Erythroblast (primary cell): Measurements from ENCODE around the gene NUDT6.

Experiments used
- GATA1 ChIP-seq: IDR thresholded peaks from 2 replicates; pipeline ENCODE4 v1.6.1; 2011; ENCODE audit warnings: low read depth, mild to moderate bottlenecking, control low read depth, low read length, moderate library complexity
- POLR2A ChIP-seq: IDR thresholded peaks from 2 replicates; pipeline ENCODE4 v1.6.1; 2011; ENCODE audit warnings: mild to moderate bottlenecking, low read length

- TF ChIP-seq POLR2A = no peak
- TF ChIP-seq GATA1 = no peak
Measured at GRCh38 chr4:122873146-122873545, 49.3 kb downstream of the NUDT6 start.
